ENCODE data around the gene RSPRY1.

The RSPRY1 gene

DNA sequence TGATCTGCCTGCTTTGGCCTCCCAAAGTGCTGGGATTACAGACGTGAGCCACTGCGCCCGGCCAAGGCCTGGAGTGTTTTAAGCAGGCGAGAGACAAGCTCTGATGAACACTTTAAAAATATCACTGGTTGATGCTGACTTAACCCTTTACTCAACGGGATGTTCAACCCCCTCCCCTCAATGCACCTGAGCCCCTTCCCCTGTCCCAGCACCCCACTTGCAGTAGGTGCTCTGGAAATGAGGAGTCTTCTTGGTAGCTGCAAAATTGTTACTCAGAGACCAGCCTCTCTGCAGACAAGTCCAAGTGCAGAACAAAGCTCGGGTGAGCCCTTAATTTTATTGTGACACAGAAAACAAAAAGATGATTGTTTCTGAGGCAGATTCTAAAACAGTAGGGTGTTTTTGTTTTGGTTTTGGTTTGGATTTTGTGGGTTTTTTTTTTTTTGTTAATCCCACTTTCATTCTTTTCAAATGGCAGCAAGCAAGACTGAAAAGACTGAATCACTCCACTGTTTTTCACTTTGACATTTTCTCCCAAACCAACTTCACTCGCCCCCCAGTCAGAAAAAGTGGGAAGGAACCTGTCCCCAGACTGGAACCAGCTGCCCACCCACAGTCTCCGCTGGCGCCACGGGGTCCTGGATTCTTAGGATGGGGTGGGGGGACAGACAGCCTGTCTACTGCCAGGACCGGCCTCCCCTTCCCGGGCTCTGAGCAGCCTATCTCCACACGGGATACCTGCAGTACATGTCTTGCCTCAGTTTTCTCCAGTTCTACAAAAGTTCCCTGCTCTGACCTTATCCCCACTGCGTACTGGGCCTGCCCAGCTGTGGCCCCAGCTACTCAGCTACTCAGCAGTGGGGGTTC, 103.5 kb downstream of the RSPRY1 start:
- peak in 11 of 51 donors; percentile 15 to 84 (median 39) for DNase-seq

All from hypothalamus (tissue), 51 donors.